Testis (tissue), 3 donors: ENCODE results near the gene IL17RB. TPM values are rescaled to one million over a fixed set of nuclear protein-coding genes. Genes with fewer than 3 reads are reported as not detected.

Source experiments
- DNase-seq: peaks from one replicate; pipeline ENCODE4 v3.0.0-alpha.2; 2019
- H3K27ac ChIP-seq, 2 donors: fragments of 200-600 bp; sonication (generic); one replicate each; pipeline ENCODE4 v1.5.1; 2019
- H3K27me3 ChIP-seq: fragments of 200-600 bp; sonication (generic); one replicate; pipeline ENCODE4 v1.5.1; 2019
- H3K36me3 ChIP-seq: fragments of 200-600 bp; sonication (generic); one replicate; pipeline ENCODE4 v1.5.1; 2017; ENCODE audit warnings: low read depth; ENCODE audit errors: missing control alignments
- H3K4me1 ChIP-seq: fragments of 200-600 bp; sonication (generic); one replicate; pipeline ENCODE4 v1.5.1; 2019
- H3K4me3 ChIP-seq, 2 donors: fragments of 200-600 bp; sonication (generic); one replicate each; pipeline ENCODE4 v1.5.1; 2017 to 2019
- H3K9me3 ChIP-seq: fragments of 200-600 bp; sonication (generic); one replicate; pipeline ENCODE4 v1.5.1; 2017
- POLR2A ChIP-seq: fragments of 450-650 bp; IDR thresholded peaks from one replicate; pipeline ENCODE4 v1.6.1; 2017; ENCODE audit warnings: antibody characterized with exemption, mild to moderate bottlenecking, moderate library complexity
- WGBS, 2 donors: methylation state at CpG; one replicate each; pipeline ENCODE4 v1.1.5; 2018; 5-methylcytosine and 5-hydroxymethylcytosine counted together
- intact Hi-C: fragments of 100-400 bp; cut with DNase I; formaldehyde crosslinking; loops from one replicate; pipeline ENCODE4 v1.15.1; 2023; ENCODE audit warnings: low total_unique reads
- polyA plus RNA-seq: library from polyadenylated mRNA; stranded (reverse); fragments of 350-450 nt; fragmentation: Illumina TruSeq; extraction: RNeasy Lipid Tissue Mini Kit (QIAGEN cat#74804); gene quantifications from one replicate; pipeline ENCODE4 v1.2.3, GENCODE V29; 2014; ENCODE audit warnings: low read depth, low replicate concordance; ENCODE audit not compliant: insufficient read depth
- total RNA-seq, 2 donors: library from RNA; depleted of rRNA; stranded (reverse); fragments of >200 nt; gene quantifications; one replicate each; pipeline ENCODE4 v1.2.3, GENCODE V29; 2016
- TF ChIP-seq, protein P1 (sequence below), 3 experiments: fragments of 450-650 bp in 2 of 3; fragments of 200-600 bp in 1 of 3; sonication (generic) in 1 of 3; IDR thresholded peaks; one replicate each; pipeline ENCODE4 v1.5.1; 2016 to 2019; ENCODE audit warnings: antibody characterized with exemption in 3 of 3, mild to moderate bottlenecking in 2 of 3, moderate library complexity in 1 of 3

Gene IL17RB
- total and polyA plus RNA-seq, 3 donors from 2014 or later = 5.8 to 17.5 (median 9.5) TPM

DNA sequence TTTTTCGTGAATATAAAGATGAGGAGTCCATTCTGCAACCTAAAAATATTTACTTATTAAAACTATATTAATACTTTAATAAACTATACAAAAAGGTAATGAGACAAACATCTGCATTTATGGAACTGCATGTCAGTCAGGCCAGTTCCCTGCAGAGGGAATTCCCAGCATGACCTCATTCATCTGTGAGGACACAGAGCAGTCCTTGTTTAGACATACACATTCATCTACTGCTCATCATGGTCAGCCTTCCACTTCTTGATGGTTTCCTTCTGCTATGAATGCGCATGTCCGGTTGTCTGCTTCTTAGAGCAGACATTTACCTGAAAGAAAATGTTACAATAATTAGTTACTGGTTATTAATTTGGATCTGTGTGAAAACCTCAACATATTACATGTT, 38.9 kb downstream of the IL17RB start:
- TF ChIP-seq, protein P1, sequence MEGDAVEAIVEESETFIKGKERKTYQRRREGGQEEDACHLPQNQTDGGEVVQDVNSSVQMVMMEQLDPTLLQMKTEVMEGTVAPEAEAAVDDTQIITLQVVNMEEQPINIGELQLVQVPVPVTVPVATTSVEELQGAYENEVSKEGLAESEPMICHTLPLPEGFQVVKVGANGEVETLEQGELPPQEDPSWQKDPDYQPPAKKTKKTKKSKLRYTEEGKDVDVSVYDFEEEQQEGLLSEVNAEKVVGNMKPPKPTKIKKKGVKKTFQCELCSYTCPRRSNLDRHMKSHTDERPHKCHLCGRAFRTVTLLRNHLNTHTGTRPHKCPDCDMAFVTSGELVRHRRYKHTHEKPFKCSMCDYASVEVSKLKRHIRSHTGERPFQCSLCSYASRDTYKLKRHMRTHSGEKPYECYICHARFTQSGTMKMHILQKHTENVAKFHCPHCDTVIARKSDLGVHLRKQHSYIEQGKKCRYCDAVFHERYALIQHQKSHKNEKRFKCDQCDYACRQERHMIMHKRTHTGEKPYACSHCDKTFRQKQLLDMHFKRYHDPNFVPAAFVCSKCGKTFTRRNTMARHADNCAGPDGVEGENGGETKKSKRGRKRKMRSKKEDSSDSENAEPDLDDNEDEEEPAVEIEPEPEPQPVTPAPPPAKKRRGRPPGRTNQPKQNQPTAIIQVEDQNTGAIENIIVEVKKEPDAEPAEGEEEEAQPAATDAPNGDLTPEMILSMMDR (IDR thresholded peaks at IDR 0.05) = no peak
- TF ChIP-seq POLR2A = no peak
- Histone ChIP-seq H3K27ac (no peak overlapping the region), H3K4me3 (no peak overlapping the region), H3K9me3 (no peaks in the 10 kb centered on the region), H3K4me1 (peaks cover 11% of the 10 kb centered on the region), H3K27me3 (no peaks in the 10 kb centered on the region), H3K36me3 (no peaks in the 10 kb centered on the region)
- no peak for DNase-seq
- intact Hi-C loops = no loop called here
- 84 to 93% methylated on average over 3 of the region's 3 CpGs for WGBS, 2 donors

- Histone ChIP-seq H3K36me3 (no peaks in the 10 kb centered on the region), H3K9me3 (no peaks in the 10 kb centered on the region), H3K4me3 (no peak overlapping the region), H3K27me3 (no peaks in the 10 kb centered on the region), H3K4me1 (no peaks in the 10 kb centered on the region), H3K27ac (no peak overlapping the region)
- TF ChIP-seq, protein P1 (IDR thresholded peaks at IDR 0.05) = no peak
- no peak for TF ChIP-seq POLR2A
- no peak for DNase-seq
- intact Hi-C loops = no loop called here
These were observed 41.1 kb downstream of the IL17RB start for GRCh38 chr3:53887446-53887845.

DNA sequence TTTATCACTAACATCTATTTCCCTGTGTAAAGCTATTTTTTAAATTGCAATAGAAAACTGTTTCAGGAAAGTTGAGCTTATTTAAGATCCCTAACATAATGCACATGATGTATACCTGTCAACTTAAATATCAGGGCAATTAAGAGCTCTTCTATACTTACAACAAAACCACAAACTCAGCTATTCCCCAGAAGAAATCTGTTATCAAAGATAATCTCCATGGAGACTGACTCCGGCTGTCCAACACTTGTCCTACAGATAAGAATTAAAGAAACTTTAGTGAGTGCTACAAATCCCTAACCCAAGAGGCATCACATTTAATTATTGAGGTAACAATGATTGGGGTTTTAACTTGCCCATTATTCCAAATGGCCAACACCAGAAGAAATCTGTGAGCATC, 41.9 kb downstream of the IL17RB start:
- no peak for TF ChIP-seq POLR2A
- TF ChIP-seq, protein P1 (IDR thresholded peaks at IDR 0.05) = no peak
- intact Hi-C loops = no loop called here
- no peaks in the 10 kb centered on the region for H3K36me3 ChIP-seq
- no peak overlapping the region for H3K4me3 ChIP-seq
- no peaks in the 10 kb centered on the region for H3K27me3 ChIP-seq
- no peak overlapping the region for H3K27ac ChIP-seq
- no peaks in the 10 kb centered on the region for H3K4me1 ChIP-seq
- DNase-seq = no peak
- 81% methylated on average over 1 of the region's 1 CpG for WGBS, 2 donors
- H3K9me3 ChIP-seq = no peaks in the 10 kb centered on the region

DNA sequence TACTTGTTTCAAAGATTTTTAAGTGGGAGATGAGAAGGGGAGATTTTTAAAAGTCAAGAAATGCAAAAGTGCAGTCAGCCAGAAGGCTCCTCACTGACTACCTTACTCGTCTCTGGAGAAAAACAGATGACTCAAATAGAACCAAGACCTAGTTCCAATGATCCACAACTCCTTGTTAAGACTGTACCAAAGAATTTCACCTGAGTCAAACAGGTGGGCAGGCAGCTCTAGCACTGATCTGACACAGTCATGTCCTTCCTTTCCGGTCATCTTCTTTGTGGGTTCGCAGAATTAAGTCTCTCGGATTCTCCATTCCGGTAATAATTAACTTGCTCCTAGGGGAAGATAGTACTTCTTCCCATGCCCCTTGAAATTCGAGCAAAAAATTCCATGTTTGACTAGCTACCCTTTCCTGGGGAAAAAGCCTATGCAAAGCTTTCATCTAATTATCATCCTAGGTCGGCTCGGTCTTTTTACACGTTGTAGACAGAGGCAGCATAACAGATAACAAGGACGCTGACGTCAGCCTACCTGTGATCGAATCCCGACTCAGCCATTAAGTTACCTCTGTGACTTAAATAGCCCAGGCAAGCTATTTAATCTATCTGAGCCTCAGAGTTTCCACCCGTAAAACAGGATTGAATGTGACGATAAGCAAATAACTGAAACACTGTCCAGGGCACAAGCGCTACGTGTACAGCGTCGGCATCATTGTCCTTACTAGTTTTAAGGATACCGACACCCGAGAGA, 44.5 kb downstream of the IL17RB start:
- intact Hi-C loops = no loop called here
- TF ChIP-seq, protein P1 (IDR thresholded peaks at IDR 0.05) = no peak
- no peak for TF ChIP-seq POLR2A
- H3K27me3 ChIP-seq = no peaks in the 10 kb centered on the region
- 4% methylated on average over 19 to 21 of the region's 21 CpGs for WGBS, 2 donors
- peak; percentile 81 for DNase-seq
- no peaks in the 10 kb centered on the region for H3K4me1 ChIP-seq
- H3K9me3 ChIP-seq = no peaks in the 10 kb centered on the region
- peak overlapping the region; percentile 88 to 96 for H3K4me3 ChIP-seq
- H3K36me3 ChIP-seq = no peaks in the 10 kb centered on the region
- H3K27ac ChIP-seq = peak overlapping the region; percentile 94 to 95
